CD4-positive, alpha-beta T cell treated with Interleukin-21 for 1 hour (primary cell): ENCODE data around the gene SLIT3.

Source experiments
- DNase-seq: peaks from one replicate; pipeline ENCODE4 v3.0.0-alpha.2; 2020

The SLIT3 gene

GRCh38 chr5:169064093-169064492, 236.8 kb downstream of the SLIT3 start:
- no peak for DNase-seq

DNA sequence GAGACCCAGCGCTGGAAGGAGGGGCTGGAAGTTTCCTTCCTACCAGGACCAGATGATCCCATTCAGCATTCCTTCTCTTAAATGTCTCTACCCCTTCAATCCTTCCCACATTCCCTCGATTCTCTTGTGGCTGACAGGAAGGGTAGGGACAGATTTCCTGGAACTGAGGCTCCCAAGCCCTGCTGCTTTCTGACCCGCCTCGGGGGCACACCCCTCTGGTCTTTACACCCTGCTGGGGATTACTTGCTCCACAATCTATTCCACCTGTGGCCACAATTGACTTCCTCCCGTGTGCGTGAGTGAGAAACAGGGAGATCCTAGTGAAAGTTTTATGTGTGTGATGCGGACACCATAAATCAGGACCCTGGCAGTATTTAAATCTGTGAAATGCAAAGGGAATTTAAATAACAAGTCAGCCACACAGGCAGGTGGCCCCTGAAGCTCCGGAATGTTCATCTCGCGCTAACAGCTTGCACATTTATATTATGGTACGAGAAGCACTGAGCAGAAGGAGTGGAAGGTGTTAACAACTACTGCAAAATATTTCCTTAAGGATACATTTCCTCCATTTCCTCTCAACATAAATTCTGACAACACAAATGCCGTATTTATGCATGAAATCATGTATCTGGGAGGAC, 237.5 kb downstream of the SLIT3 start:
- no peak for DNase-seq

DNA sequence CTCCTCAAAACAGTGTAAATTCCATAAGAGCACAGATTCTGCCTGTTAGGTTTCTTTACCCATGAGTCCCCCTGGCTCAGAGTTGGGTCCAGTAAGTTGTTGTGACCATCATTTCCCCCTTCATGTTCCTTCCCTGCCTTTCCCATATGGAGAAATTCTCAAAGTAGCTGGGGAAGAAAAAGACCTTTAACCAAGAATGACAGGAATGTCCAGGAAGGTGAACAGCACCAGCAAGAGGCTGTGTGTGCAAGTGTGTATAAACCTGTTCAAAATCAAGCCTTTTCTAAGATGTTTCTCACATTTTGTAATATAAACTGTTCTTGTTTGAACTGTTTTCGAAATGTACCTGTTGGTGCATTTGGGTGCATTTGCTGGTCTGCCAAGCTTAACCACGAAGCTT, 238.2 kb downstream of the SLIT3 start:
- no peak for DNase-seq

GRCh38 chr5:169054506-169054905, 246.4 kb downstream of the SLIT3 start:
- no peak for DNase-seq

- DNase-seq = no peak
Observed at GRCh38 chr5:169052207-169052606, 248.7 kb downstream of the SLIT3 start.

GRCh38 chr5:169051351-169051750, 249.6 kb downstream of the SLIT3 start:
- DNase-seq = no peak

GRCh38 chr5:169050636-169051035, 250.3 kb downstream of the SLIT3 start:
- DNase-seq = no peak

GRCh38 chr5:169050146-169050571, 250.8 kb downstream of the SLIT3 start:
- no peak for DNase-seq

- DNase-seq = no peak
Observed at GRCh38 chr5:169049712-169050111, 251.2 kb downstream of the SLIT3 start.

DNA sequence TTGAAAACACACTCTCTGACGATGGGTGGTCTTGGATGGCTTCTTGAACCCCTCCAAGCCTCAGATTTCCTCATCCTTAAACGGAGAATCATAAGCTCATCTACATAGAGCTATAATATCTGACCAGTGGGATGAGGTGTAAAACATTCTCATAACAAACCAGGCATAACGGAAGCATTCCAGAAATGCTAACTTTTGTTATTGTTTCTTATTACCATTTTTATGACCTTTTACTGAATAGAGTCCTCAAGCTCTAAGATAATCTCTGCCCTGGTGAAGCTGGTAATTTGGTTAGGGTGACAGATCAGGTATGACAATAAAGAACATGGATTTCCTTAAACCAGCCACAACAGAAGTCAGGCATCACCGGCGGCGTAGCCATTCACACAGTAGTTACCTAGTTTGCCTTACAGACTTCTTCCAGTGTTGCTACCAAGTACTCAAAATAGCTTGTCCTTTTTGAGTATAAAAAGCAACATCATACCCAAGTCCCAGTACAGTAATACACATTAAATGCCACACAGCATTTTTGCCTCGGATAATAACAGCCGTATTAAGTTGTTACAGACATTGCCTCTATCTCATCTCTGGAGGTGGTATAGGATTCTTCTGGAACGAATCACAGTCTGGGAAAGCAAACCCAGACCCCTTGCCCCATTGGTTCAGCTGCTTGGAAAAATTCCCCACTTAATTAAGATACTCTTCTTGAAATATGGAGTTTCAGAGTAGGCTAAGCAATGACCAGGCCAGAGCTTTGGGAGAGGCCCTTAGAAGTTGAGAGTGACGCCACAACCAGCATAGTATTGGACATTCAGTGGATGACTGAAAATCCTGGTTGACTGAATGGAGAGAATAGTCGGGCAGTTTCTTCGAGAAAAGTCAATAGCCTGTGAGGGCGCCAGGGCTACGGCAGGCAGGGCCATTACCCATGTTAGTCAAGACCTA, 252.5 kb downstream of the SLIT3 start:
- DNase-seq = no peak

DNA sequence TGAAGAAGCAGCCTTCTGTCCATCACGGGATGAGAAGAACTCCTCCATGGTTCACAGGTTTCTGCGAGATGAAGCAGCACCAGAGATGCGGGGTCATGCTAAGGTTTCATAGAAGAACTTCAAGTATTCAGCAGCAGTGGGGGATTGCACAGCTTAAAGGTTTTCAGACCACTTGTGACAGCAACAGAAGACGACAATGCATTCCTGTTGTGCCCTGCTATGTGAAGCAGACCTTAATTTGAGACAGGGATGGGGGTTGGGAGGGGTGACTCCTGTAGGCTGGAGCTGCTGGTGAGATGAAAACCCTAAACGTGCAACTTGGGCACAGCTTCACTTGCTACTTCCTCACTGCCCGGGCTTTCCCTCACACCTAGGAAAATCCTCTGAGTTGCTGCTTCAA, 256.0 kb downstream of the SLIT3 start:
- no peak for DNase-seq

DNA sequence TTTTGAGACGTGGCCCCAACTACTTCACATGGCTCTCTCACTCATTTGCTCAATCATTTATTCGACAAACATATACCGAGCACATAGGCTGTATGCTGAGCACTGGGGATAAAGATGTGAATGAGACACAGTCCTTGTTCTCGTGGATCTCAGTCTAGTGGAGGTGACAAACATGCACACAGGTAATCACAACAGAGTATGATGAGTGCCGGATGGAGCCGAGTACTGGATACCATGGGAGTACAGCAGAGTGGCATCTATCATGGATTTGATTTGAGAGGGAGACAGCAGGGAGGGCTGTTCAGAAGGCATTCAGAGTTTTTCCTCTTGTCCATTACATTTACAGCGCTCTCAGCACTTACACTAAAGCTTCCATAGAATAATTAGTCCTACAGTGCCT, 259.8 kb downstream of the SLIT3 start:
- no peak for DNase-seq

DNA sequence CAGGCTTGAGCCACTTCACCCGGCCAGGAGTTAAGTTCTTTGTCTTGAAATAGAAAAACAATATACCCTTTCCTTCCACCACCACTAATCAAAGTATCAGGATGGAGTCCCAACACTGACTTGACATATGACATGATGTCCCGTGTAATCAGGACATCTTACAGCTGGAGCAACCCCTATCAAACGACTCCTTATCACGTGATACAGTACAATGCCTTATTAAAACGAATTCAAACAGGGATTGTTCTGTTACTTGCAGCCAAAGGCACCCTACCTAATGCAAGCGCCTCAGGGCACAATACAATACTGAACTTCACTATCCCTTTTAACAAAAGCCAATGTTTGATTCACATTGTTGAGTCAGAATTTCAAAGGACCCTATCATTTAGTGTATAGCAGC, 261.3 kb downstream of the SLIT3 start:
- DNase-seq = no peak

DNA sequence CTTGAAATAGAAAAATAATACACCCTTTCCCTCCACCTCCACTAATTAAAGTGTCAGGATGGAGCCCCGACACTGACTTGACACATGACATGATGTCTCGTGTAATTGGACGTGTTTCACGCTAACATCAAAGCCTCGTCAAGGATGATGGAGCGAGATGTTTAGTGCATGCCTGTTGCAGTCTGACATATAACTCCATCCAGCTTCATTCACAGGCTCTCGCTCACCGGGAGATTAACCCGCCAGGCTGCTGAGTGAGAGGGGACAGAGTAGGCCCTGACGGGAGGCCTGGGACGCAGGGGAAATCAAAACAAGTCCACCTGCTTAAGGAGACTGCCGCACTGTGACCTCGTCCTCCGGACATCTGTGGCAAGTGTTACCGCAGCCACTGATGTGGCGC, 263.5 kb downstream of the SLIT3 start:
- DNase-seq = no peak

- DNase-seq = no peak
Observed at GRCh38 chr5:169036079-169036805, 264.7 kb downstream of the SLIT3 start.

- DNase-seq = no peak
Observed at GRCh38 chr5:169029661-169030274, 271.2 kb downstream of the SLIT3 start.

DNA sequence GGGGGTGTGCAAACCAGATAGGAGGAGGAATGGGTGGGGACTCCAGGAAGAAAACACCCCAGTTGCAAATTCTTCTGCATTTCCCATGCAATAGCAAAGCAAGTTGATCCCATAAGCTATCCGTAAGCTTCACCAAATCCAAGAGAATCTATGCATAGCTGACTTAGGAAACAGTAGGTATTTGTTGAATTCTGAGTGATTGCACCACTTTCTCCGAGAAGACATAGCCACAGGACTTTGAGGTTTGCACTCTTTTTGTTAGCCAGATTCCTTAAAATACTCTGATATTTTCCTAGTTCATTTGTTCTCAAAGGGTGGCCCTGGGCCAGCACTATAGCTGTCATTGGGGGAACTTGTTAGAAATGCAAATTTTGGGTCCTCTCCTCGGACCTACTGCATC, 271.9 kb downstream of the SLIT3 start:
- DNase-seq = no peak

GRCh38 chr5:169027501-169028061, 273.4 kb downstream of the SLIT3 start:
- DNase-seq = no peak

DNA sequence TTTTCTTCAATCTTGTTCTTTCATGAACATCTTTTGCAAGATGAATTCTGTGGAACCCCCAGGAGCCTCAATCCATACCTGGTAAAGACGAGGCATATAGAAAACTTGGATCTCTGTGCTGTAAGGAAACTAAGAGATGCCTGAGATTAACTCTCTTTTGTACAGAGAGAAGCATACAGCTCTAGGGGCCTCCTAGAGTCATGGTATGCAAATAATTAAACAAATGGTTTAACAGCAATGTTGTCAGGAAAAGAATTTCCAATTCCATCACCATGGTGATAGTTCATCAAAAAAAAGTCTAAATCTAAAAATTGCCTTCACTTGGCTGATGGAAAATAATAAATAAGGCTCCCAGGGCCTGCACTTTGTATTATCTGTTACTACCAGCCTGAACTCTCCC, 275.4 kb downstream of the SLIT3 start:
- no peak for DNase-seq

GRCh38 chr5:169024421-169024820, 276.5 kb downstream of the SLIT3 start:
- DNase-seq = no peak

DNA sequence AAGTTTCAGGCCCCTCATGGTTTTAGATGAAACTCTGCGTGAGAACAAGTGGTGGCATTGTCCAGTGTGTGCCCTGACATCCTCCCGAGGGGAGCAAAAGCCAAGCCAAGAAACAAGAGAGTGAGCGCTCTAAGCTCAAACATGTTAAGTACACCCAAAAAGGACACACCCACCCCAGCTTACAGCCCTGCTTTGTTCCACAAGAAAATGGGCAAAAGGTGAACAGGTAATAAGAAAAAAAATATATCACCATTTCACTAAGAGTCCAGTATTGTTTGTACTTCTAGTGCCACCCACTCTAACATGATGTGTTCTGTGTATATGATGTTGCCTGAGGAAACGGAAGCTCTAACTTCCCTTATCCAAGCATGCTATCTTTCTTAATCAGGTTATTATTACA, 278.2 kb downstream of the SLIT3 start:
- no peak for DNase-seq

- no peak for DNase-seq
Observed at GRCh38 chr5:169020102-169020501, 280.8 kb downstream of the SLIT3 start.

DNA sequence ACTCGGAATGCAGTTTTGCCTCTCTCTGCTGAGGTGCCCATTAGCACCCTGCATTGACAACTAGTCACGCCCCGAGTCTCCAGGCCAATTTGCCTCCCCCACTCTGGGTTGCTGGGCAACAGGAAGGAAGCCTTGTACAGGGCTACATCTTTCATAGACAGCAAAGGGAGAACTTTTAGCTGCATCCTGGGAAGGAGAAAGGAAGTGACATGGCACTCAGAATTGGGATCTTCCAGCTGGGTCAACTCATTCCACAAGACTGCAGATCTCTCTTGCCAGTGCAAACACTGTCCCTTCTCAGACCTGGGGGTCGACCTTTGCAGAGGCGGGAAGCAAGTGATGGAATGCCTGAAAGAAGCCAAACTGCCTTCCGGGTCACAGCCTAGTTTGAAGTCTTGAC, 282.0 kb downstream of the SLIT3 start:
- DNase-seq = no peak
